Ovary (tissue), 9 donors: ENCODE data around the gene ISCA2. TPM values are rescaled to one million over a fixed set of nuclear protein-coding genes. Genes with fewer than 3 reads are reported as not detected.

Experiments used
- DNase-seq, 5 donors: peaks; one replicate each; pipeline ENCODE4 v3.0.0-alpha.2; 2019 to 2020
- H3K27ac ChIP-seq, 2 donors: fragments of 200-600 bp; one replicate each; pipeline versions ENCODE4 v1.5.1 to v1.8.0; 2019 to 2022
- H3K27me3 ChIP-seq: fragments of 200-600 bp; one replicate; pipeline ENCODE4 v1.8.0; 2022
- H3K36me3 ChIP-seq: fragments of 200-600 bp; sonication (generic); one replicate; pipeline ENCODE4 v1.5.1; 2019
- H3K4me1 ChIP-seq: one replicate; pipeline ENCODE4 v1.8.1; 2013; ENCODE audit warnings: mild to moderate bottlenecking, moderate library complexity; ENCODE audit not compliant: insufficient read depth
- H3K4me3 ChIP-seq: fragments of 200-600 bp; sonication (generic); one replicate; pipeline ENCODE4 v1.5.1; 2017
- H3K9me3 ChIP-seq, 2 donors: fragments of 200-600 bp in 1 of 2; sonication (generic) in 1 of 2; one replicate each; pipeline versions ENCODE4 v1.5.1 to v1.8.1; 2013 to 2019; ENCODE audit warnings: mild to moderate bottlenecking in 1 of 2, moderate library complexity in 1 of 2
- CTCF ChIP-seq, 3 donors: fragments of 450-650 bp in 2 of 3; fragments of 200-600 bp in 1 of 3; IDR thresholded peaks; one replicate each; pipeline versions ENCODE4 v1.5.1 to v1.8.0; 2016 to 2022; ENCODE audit warnings: antibody characterized with exemption in 3 of 3, mild to moderate bottlenecking in 1 of 3
- EP300 ChIP-seq: sonication (generic); formaldehyde crosslinking; IDR thresholded peaks from one replicate; pipeline ENCODE4 v1.6.1; 2017; ENCODE audit warnings: antibody characterized with exemption
- POLR2A ChIP-seq: fragments of 450-650 bp; IDR thresholded peaks from one replicate; pipeline ENCODE4 v1.6.1; 2017; ENCODE audit warnings: antibody characterized with exemption, mild to moderate bottlenecking, moderate library complexity
- WGBS, 3 donors: extraction: QIAGEN DNeasy Blood & Tissue Kit in 1 of 3; methylation state at CpG; one replicate each; pipeline versions ENCODE4 v1.1.5 to v1.1.7; 2013 to 2017; 5-methylcytosine and 5-hydroxymethylcytosine counted together
- intact Hi-C, 4 donors: fragments of 100-400 bp; cut with DNase I; formaldehyde crosslinking; loops; one replicate each; pipeline versions ENCODE4 v1.11.0 to v1.15.1; 2022 to 2023
- polyA plus RNA-seq, 2 donors: library from polyadenylated mRNA; stranded (reverse); fragments of 200-250 nt in 1 of 2; fragments of 350-450 nt in 1 of 2; fragmentation: Illumina TruSeq in 1 of 2; extraction: RNeasy Lipid Tissue Mini Kit (QIAGEN cat#74804) in 1 of 2; gene quantifications; one replicate each; pipeline ENCODE4 v1.2.3, GENCODE V29; 2013 to 2014
- total RNA-seq, 7 donors: library from RNA; depleted of rRNA in 2 of 7; stranded (reverse); fragments of >200 nt in 2 of 7; fragmentation: NEBNext Ultra II Directional in 3 of 7; extraction: Animal tissue kit (Norgen Biotek cat#: 25700) in 3 of 7; gene quantifications; one replicate each; pipeline versions ENCODE4 v1.1.0 to v1.2.4, GENCODE V29; 2016 to 2023
- donor health status: DM: no; HTN: no; CAD: no; lungs with moderate emphysema.
- donor health status: DM: no; HTN: no; CAD: no.
- donor health status: Bipolar disorder and iron deficiency.
- donor health status: DM: yes; HTN: yes; CAD: no.
- donor health status: DM: no; HTN: no; CAD: no.
- donor health status: DM: yes; HTN: yes; CAD: no.

ISCA2 gene
- total and polyA plus RNA-seq, 9 donors, result 11.7 to 47.4 (median 26.9) TPM

- no peak for DNase-seq
- H3K4me3 ChIP-seq, result no peak overlapping the region
- H3K36me3 ChIP-seq, result no peaks in the 10 kb centered on the region
- no peaks in the 10 kb centered on the region for H3K9me3 ChIP-seq
- no peaks in the 10 kb centered on the region for H3K27me3 ChIP-seq
- WGBS, 3 donors, result 62 to 72% (median 71%) methylated on average over 3 of the region's 3 CpGs
- no peak overlapping the region for H3K27ac ChIP-seq
- intact Hi-C loops, result no loop called here
- TF ChIP-seq CTCF (IDR thresholded peaks at IDR 0.05) (no peak), EP300 (no peak), POLR2A (no peak)
- H3K4me1 ChIP-seq, result no peaks in the 10 kb centered on the region
Measured at GRCh38 chr14:74482571-74482970, 11.0 kb upstream of the ISCA2 start.

- Histone ChIP-seq H3K36me3 (no peaks in the 10 kb centered on the region), H3K27ac (no peak overlapping the region), H3K27me3 (no peaks in the 10 kb centered on the region), H3K4me1 (no peaks in the 10 kb centered on the region), H3K9me3 (no peaks in the 10 kb centered on the region), H3K4me3 (no peak overlapping the region)
- DNase-seq, result no peak
- intact Hi-C loops, result no loop called here
- TF ChIP-seq EP300, result no peak
- TF ChIP-seq CTCF (IDR thresholded peaks at IDR 0.05), result no peak
Measured at GRCh38 chr14:74483321-74483720, 10.2 kb upstream of the ISCA2 start.

- Histone ChIP-seq H3K36me3 (no peaks in the 10 kb centered on the region), H3K4me1 (no peaks in the 10 kb centered on the region), H3K27ac (no peak overlapping the region), H3K4me3 (no peak overlapping the region), H3K9me3 (no peaks in the 10 kb centered on the region), H3K27me3 (no peaks in the 10 kb centered on the region)
- 85 to 88% (median 88%) methylated on average over 3 of the region's 3 CpGs for WGBS, 3 donors
- DNase-seq, result no peak
- TF ChIP-seq POLR2A, result no peak
- intact Hi-C loops, result no loop called here
Measured at GRCh38 chr14:74486164-74486563, 7.4 kb upstream of the ISCA2 start.

GRCh38 chr14:74488786-74489397 lies 4.7 kb upstream of the ISCA2 start:
- Histone ChIP-seq H3K27me3 (no peaks in the 10 kb centered on the region), H3K9me3 (no peaks in the 10 kb centered on the region), H3K4me1 (no peaks in the 10 kb centered on the region), H3K36me3 (no peaks in the 10 kb centered on the region), H3K4me3 (no peak overlapping the region), H3K27ac (no peak overlapping the region)
- intact Hi-C loops, result no loop called here
- DNase-seq, result no peak
- TF ChIP-seq EP300 (no peak), POLR2A (no peak), CTCF (IDR thresholded peaks at IDR 0.05) (no peak)

- intact Hi-C loops, result loop anchor here in 1 of 4 donors (5.0 kb wide), 1 partner anchor 122 kb away; the partner anchor contains the start of gene LTBP2
- Histone ChIP-seq H3K4me1 (peaks cover 5% of the 10 kb centered on the region), H3K9me3 (no peaks in the 10 kb centered on the region), H3K36me3 (no peaks in the 10 kb centered on the region), H3K27me3 (no peaks in the 10 kb centered on the region), H3K27ac (no peak overlapping the region), H3K4me3 (no peak overlapping the region)
- 88 to 97% (median 92%) methylated on average over 1 of the region's 1 CpG for WGBS, 3 donors
- no peak for DNase-seq
- TF ChIP-seq EP300 (no peak), CTCF (IDR thresholded peaks at IDR 0.05) (no peak), POLR2A (no peak)
Measured at GRCh38 chr14:74490486-74490885, 3.1 kb upstream of the ISCA2 start.
